HL-60 (cell line): Measurements from ENCODE around the gene CNNM1.

Experiments used
- GABPA ChIP-seq: IDR thresholded peaks from 2 replicates; pipeline ENCODE4 v1.6.1; 2012; ENCODE audit warnings: low read depth
- POLR2AphosphoS5 ChIP-seq: IDR thresholded peaks from 2 replicates; pipeline ENCODE4 v1.6.1; 2012; ENCODE audit warnings: low read depth
- TF ChIP-seq, protein P1 (sequence below): IDR thresholded peaks from one replicate; pipeline ENCODE4 v1.5.1; 2011; ENCODE audit warnings: low read length, control low read depth, inconsistent platforms; ENCODE audit not compliant: insufficient read depth

DNA sequence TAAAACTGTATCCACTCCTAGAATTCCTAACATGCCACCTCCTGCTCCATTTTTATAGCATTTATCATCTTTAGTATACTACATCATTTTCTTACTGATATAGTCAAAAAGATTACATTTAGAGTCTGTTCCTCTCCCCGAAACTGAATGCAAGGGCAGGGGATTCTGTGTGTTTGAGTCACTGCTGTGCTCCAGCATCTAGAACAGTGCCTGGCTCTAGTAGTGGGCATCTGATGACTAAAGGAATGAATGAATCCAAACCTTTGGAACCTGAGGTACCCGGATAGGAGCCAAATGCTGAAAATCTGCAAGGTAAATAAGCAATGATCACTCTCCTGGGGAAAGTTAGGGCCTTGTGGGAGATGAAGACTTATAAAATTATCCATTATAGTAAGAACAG lies 82.4 kb downstream of the CNNM1 start:
- TF ChIP-seq GABPA (no peak), POLR2AphosphoS5 (no peak)
- TF ChIP-seq, protein P1, sequence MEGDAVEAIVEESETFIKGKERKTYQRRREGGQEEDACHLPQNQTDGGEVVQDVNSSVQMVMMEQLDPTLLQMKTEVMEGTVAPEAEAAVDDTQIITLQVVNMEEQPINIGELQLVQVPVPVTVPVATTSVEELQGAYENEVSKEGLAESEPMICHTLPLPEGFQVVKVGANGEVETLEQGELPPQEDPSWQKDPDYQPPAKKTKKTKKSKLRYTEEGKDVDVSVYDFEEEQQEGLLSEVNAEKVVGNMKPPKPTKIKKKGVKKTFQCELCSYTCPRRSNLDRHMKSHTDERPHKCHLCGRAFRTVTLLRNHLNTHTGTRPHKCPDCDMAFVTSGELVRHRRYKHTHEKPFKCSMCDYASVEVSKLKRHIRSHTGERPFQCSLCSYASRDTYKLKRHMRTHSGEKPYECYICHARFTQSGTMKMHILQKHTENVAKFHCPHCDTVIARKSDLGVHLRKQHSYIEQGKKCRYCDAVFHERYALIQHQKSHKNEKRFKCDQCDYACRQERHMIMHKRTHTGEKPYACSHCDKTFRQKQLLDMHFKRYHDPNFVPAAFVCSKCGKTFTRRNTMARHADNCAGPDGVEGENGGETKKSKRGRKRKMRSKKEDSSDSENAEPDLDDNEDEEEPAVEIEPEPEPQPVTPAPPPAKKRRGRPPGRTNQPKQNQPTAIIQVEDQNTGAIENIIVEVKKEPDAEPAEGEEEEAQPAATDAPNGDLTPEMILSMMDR, result no peak
